ENCODE measurements around the gene GFPT2.

The GFPT2 gene

GRCh38 chr5:180350711-180351465, 2.2 kb downstream of the GFPT2 start:
- no peak for DNase-seq (ENCODE audit: low read depth, low spot score)

- DNase-seq (ENCODE audit: low read depth, low spot score) = no peak
Measured at GRCh38 chr5:180350296-180350695, 2.8 kb downstream of the GFPT2 start.

DNA sequence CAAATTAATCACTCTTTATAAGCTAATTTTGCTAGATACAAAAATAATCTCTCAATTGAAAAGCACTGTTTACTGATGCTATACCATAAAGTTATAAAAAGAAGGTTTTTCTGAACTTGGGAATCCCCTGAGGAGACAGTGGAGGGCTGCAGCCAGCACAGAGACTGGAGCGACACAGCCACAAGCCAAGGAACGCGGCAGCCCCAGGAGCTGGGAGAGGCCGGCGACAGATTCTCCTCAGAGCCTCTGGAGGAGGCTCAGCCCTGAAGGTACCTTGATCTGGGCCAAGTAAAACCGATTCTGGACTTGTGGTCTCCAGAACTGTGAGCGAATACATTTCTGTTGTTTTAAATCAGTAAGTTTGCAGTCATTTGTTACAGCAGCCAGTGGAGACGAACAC, 3.7 kb downstream of the GFPT2 start:
- DNase-seq (ENCODE audit: low read depth, low spot score) = no peak

DNA sequence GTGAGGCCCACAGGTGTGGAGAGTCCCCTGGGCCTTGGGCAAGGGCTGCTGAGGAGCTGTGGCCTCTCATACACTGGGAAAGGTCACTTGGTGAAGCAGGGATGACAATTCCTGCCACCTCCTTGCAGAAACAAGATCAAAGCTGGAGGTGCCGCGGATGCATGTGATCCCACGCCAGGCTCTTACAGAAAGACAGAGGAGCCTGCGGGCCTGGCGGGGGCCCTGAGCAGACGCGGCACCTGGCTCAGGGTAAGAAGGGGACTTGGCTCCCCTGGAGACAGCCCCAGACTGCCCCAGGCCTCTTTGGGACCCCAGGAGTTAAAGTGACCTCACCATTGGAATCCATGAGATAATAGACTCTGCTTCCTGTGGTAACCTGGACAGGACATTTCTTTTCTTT, 4.8 kb downstream of the GFPT2 start:
- DNase-seq (ENCODE audit: low read depth, low spot score) = no peak

GRCh38 chr5:180347702-180348101, 5.4 kb downstream of the GFPT2 start:
- no peak for DNase-seq (ENCODE audit: low read depth, low spot score)

DNA sequence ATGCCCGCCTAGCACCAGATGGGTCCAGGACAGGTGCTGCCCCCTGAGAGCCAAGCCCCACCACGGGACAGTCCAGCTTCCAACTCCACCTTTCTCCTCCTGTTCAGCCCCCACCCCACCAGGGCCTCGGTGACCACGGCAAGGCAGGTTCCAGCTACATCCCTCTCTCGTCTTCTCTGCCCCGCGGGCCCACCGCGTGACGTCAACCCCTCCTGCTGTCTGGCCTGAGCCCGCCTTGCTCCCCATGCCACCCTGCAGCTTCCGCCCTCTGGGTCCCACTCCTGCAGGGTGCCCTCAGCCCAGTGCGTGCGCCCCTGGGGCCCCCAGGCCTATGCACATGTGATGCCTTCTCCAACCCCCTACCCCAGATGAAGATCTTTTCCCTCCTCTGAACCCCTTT, 6.8 kb downstream of the GFPT2 start:
- DNase-seq (ENCODE audit: low read depth, low spot score) = no peak

DNA sequence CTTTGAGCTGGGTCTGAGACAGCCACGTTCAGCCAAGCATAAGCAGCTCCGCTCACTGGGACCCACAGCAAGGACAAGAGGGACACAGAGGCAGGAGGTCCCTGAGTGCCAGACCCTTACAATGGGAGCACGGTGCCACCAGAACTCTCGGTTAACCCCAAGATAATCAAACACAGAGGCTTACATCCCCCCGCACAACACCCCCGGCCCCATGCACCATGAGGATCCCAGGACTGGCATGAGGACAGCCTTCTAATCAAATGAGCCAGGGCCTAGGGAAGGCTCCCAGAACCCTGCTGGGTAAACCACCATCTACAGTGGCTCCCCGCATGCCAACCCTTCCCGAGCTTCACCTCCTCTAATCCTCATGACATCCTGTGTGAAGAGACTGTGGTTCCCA, 7.4 kb downstream of the GFPT2 start:
- DNase-seq (ENCODE audit: low read depth, low spot score) = no peak

GRCh38 chr5:180345186-180345585, 8.0 kb downstream of the GFPT2 start:
- no peak for DNase-seq (ENCODE audit: low read depth, low spot score)

- no peak for DNase-seq (ENCODE audit: low read depth, low spot score)
Measured at GRCh38 chr5:180344696-180344999, 8.5 kb downstream of the GFPT2 start.

DNA sequence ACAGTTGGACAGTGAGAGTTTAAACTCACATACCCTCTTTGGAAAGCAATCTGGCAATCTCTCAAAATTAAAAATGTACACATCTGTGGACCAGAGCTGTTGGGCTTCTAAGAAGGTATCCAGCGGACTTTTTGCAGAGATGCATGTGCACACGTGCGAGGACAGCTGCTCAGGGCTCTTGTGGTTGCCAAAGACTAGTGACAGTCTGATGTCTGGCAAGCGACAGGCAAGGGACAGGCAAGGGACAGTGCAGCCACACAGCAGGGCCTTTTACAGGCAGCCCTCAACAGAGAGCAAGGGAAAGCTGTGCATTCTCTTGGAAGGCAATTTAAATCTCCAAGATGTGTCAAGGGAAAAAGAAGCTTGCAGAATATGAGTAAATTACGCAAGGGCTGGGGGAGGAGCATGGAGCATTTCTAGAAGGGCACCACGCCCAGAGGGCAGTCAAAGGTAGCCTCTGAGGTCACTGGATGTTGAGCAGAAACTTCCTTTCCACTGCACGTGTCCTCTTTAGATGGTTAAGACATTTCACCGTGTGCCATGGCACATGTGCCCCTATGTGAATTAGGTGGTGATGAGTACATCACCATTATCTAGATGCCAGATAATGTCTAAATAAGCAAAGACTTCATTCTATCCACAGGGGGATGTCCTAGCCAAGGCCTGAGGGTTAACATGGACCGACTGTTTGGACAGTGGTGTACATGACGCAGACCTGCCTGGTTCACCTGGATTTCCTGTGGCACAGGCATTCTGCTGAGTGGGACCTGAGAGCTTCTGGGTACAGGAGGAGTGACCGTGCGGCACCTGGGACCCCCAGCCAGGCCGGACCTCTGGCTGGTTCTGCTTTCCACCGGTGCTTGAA, 9.1 kb downstream of the GFPT2 start:
- no peak for DNase-seq (ENCODE audit: low read depth, low spot score)

DNA sequence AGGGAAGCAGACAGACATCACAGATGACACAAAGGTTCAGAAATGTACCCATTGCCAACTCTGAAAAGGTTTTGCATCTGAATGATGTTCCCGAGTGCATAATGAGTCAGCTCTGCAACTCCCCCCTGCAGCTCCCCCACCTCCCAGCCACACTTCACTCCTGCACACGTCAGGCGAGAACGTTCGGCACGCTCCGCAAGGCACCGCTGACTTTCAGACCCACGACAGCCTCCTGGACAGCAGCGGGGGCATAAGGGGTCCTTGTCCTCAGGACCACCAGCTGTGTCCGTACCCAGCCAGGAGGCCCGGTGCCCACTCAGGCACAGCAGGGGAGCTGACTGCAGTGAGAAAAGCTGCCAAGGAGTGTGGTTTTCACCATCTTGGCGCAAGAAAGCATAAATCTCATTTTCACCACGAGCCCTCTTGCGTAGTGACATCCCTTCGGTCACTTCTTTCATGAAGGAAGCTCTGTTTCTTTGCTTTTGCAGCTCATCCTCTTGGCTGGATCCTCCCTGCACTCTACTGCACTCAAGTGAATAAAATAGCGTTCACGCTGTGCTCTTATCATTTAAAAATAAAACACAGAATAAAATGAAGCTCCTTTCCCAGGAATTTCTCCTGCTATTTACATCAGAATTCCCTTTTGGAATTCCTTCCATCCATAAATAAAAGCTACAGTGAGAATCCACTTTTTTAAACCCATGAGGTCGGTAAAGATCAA, 9.9 kb downstream of the GFPT2 start:
- no peak for DNase-seq (ENCODE audit: low read depth, low spot score)

DNA sequence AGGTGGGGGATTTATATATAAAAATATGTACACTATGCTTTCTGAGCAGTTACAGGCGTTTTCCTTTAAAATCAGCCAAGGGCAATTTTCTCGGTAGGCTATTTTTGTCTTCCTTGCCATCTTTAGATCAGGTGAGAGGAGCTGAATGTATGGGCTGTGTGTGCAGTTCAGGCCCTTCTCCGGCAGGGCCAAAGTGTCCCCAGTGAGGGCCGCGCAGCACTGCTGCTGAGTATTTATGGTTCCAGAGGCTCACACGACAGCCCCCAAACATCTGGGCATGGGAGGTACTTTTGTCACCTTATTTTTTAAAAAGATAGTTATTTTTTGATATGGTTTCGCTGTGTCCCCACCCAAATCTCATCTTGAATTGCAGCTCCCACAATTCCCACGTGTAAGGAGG, 11.5 kb downstream of the GFPT2 start:
- no peak for DNase-seq (ENCODE audit: low read depth, low spot score)

DNA sequence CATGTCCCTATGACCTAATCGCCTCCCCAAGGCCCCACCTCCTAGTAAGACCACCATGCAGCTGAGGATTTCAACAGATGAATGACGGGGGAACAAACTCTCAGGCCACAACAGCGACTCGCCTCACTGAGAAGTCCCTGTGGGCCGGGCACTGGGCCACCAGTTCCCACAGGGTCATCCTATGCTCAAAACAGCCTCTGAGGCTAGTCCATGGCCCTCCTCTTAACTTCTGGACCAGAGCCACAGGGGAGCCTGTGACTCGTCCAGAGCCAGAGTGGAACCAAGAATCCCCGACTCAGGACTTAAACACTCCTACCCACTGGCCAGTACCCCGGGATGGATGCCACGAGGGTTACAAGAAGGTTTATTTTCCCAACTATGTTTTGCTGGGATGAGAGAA, 12.3 kb downstream of the GFPT2 start:
- no peak for DNase-seq (ENCODE audit: low read depth, low spot score)

DNA sequence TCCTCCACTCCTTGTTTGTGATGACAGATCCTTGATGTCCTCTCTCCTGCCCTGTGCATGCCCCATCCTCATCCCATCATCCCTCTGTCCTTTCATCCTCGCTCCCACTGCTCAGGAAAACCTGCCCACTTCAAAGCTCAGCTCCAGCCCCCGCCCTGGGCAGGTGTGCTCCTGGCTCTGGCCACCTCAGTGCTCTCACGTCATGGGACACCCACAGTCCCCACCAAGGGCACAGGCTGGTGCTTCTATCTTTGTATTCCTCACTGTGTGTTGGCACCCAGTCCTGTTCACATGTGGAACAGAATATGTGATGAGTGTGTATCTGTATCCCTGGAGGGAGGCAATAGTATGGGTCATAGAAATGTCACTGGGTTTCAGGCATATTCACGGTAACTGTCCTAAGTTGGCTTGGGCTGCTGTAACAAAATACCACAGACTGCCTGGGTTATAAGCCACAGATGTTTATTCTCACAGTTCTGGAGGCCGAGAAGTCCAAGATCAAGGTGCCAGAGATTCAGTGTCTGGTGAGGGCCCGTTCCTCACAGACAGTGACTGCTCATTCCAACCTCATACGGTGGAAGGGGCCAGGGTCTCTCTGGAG, 13.5 kb downstream of the GFPT2 start:
- DNase-seq (ENCODE audit: low read depth, low spot score) = no peak

- no peak for DNase-seq (ENCODE audit: low read depth, low spot score)
Measured at GRCh38 chr5:180338001-180338707, 15.0 kb downstream of the GFPT2 start.

DNA sequence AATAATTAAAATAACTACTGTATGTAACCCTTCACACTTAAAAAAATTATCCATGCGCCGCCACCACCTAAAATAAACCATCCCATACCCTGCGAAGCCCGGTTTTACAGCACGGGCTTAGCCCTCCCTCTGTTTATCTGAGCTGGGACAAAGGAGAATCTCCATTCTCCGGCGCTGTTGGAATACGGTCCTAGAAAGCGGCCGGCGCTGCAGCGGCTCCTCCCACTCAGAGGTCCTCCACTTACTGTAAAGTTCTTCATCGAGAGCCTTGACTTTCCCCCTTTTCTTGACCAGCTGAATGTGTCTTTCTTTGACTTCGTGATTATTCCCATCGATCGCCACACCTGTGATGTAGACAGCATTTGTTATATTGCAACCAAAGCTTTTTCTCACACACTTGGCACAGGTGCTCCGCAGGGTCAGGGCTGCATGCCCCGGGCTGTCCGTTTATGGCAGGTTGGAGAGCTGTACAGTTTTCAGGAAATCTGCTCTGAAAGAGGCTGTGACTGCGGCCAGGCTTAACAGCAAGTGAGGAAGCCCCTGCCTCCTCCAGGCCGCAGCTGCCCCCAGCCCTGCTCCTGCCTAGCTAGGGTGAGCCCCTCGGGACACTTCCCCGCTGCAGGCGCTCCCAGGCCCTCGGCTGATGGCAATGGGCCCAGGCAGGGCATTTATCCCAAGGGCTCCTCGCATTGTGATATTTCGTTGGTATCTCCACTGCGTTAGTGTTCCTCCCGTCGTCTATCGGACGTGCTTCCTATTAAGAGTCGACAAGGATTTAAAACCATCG, 16.7 kb downstream of the GFPT2 start:
- DNase-seq (ENCODE audit: low read depth, low spot score) = no peak

GRCh38 chr5:180335614-180336233, 17.4 kb downstream of the GFPT2 start:
- no peak for DNase-seq (ENCODE audit: low read depth, low spot score)

GRCh38 chr5:180334751-180335613, 18.2 kb downstream of the GFPT2 start:
- no peak for DNase-seq (ENCODE audit: low read depth, low spot score)

GRCh38 chr5:180334176-180334575, 19.0 kb downstream of the GFPT2 start:
- no peak for DNase-seq (ENCODE audit: low read depth, low spot score)

Measured in activated CD4-positive, CD25-positive, alpha-beta regulatory T cell treated with anti-CD3 and anti-CD28 coated beads, Interleukin-2, amount 50 U/mL, for 16 hours (primary cell).